ENCODE measurements around the gene TEK.

GRCh38 chr9:27206041-27206440 is 97.0 kb downstream of the TEK start:
- TF ChIP-seq CTCF (conservative IDR thresholded peaks at IDR 0.05) (no peak), EZH2 (IDR thresholded peaks at IDR 0.05; ENCODE audit: low read depth) (no peak)

All from PC-9 (cell line).